ENCODE data around the gene AMBRA1.

GRCh38 chr11:46469926-46470325, 123.9 kb downstream of the AMBRA1 start:
- TF ChIP-seq FOS (IDR thresholded peaks at IDR 0.05; ENCODE audit: borderline replicate concordance, insufficient read depth, low read length) = no peak
- no peak for TF ChIP-seq CTCF (IDR thresholded peaks at IDR 0.05; ENCODE audit: extremely low read depth in 1 of 2, insufficient read depth in 1 of 2, low read depth in 1 of 2, low read length in 2 of 2)
- TF ChIP-seq POLR2A (IDR thresholded peaks at IDR 0.05; ENCODE audit: low read depth, low read length) = no peak
- TF ChIP-seq EZH2 (IDR thresholded peaks at IDR 0.05; ENCODE audit: borderline replicate concordance, low read depth, low read length, severe bottlenecking) = no peak
- TF ChIP-seq MYC (IDR thresholded peaks at IDR 0.05; ENCODE audit: low read depth, low read length) = no peak
- TF ChIP-seq POLR2AphosphoS5 (IDR thresholded peaks at IDR 0.05; ENCODE audit: insufficient read depth, low read depth, low read length) = no peak
- TF ChIP-seq MAX (IDR thresholded peaks at IDR 0.05; ENCODE audit: insufficient read depth, insufficient read length) = no peak
